Effector memory CD8-positive, alpha-beta T cell (primary cell): ENCODE measurements around the gene TMEM94.

Source experiments
- ATAC-seq: fragments of 150-1000 bp; cut with Tn5 transposase; replicated peaks from 2 replicates; pipeline ENCODE4 v1.10.0; 2021; ENCODE audit warnings: mild to moderate bottlenecking, moderate library complexity
- DNase-seq, 3 experiments: peaks; one replicate each; pipeline ENCODE4 v3.0.0; 2021
- H3K27ac Mint-ChIP-seq, 2 donors: one replicate each; pipeline ENCODE4 v1.8.0; 2022; ENCODE audit warnings: mild to moderate bottlenecking in 2 of 2, mixed read lengths in 2 of 2, moderate library complexity in 2 of 2
- H3K27me3 Mint-ChIP-seq, 2 donors: one replicate each; pipeline ENCODE4 v1.8.0; 2022; ENCODE audit warnings: mixed read lengths in 2 of 2
- H3K36me3 Mint-ChIP-seq: one replicate; pipeline ENCODE4 v1.8.0; 2022; ENCODE audit warnings: mild to moderate bottlenecking, moderate library complexity, mixed read lengths; ENCODE audit not compliant: insufficient read depth
- H3K4me1 Mint-ChIP-seq, 2 donors: one replicate each; pipeline ENCODE4 v1.8.0; 2022; ENCODE audit warnings: low read depth in 2 of 2, mixed read lengths in 2 of 2
- H3K4me3 Mint-ChIP-seq, 2 donors: one replicate each; pipeline ENCODE4 v1.8.0; 2022; ENCODE audit warnings: mild to moderate bottlenecking in 2 of 2, mixed read lengths in 2 of 2, moderate library complexity in 2 of 2
- H3K9me3 Mint-ChIP-seq, 2 donors: one replicate each; pipeline ENCODE4 v1.8.0; 2022; ENCODE audit warnings: mixed read lengths in 2 of 2

Gene TMEM94

GRCh38 chr17:75488693-75489510, 32.5 kb downstream of the TMEM94 start:
- no peak for DNase-seq
- no peaks in the 10 kb centered on the region for H3K27me3 Mint-ChIP-seq
- H3K27ac Mint-ChIP-seq = peak overlapping the region; percentile 96 to 97
- H3K4me1 Mint-ChIP-seq = peaks cover 15 to 22% of the 10 kb centered on the region in 2 donors
- ATAC-seq = no peak
- peaks cover 3% of the 10 kb centered on the region for H3K36me3 Mint-ChIP-seq
- H3K9me3 Mint-ChIP-seq = no peaks in the 10 kb centered on the region
- peak overlapping the region; percentile 50 to 78 for H3K4me3 Mint-ChIP-seq

- peaks cover 3% of the 10 kb centered on the region for H3K36me3 Mint-ChIP-seq
- no peak for DNase-seq
- no peaks in the 10 kb centered on the region for H3K27me3 Mint-ChIP-seq
- H3K4me3 Mint-ChIP-seq = peak overlapping the region in 1 of 2 donors; percentile 21
- no peak for ATAC-seq
- peaks cover 15 to 22% of the 10 kb centered on the region in 2 donors for H3K4me1 Mint-ChIP-seq
- no peaks in the 10 kb centered on the region for H3K9me3 Mint-ChIP-seq
- H3K27ac Mint-ChIP-seq = peak overlapping the region in 1 of 2 donors; percentile 59
Measured at GRCh38 chr17:75489511-75489955, 33.1 kb downstream of the TMEM94 start.

- DNase-seq (no peak), ATAC-seq (no peak)
- peaks cover 15 to 22% of the 10 kb centered on the region in 2 donors for H3K4me1 Mint-ChIP-seq
- H3K27me3 Mint-ChIP-seq = no peaks in the 10 kb centered on the region
- H3K9me3 Mint-ChIP-seq = no peaks in the 10 kb centered on the region
- H3K36me3 Mint-ChIP-seq = peaks cover 6% of the 10 kb centered on the region
- H3K4me3 Mint-ChIP-seq = no peak overlapping the region
- H3K27ac Mint-ChIP-seq = peak overlapping the region in 1 of 2 donors; percentile 59
Measured at GRCh38 chr17:75490173-75490743, 33.8 kb downstream of the TMEM94 start.

- no peak overlapping the region for H3K4me3 Mint-ChIP-seq
- H3K27me3 Mint-ChIP-seq = no peaks in the 10 kb centered on the region
- peaks cover 15 to 22% of the 10 kb centered on the region in 2 donors for H3K4me1 Mint-ChIP-seq
- H3K9me3 Mint-ChIP-seq = no peaks in the 10 kb centered on the region
- H3K27ac Mint-ChIP-seq = peak overlapping the region in 1 of 2 donors; percentile 32
- ATAC-seq (no peak), DNase-seq (no peak)
- peaks cover 6% of the 10 kb centered on the region for H3K36me3 Mint-ChIP-seq
Measured at GRCh38 chr17:75490953-75491649, 34.7 kb downstream of the TMEM94 start.

- no peak for ATAC-seq
- Mint-ChIP-seq H3K27ac (peak overlapping the region in 1 of 2 donors; percentile 32), H3K4me1 (peaks cover 12 to 17% of the 10 kb centered on the region in 2 donors), H3K4me3 (no peak overlapping the region), H3K36me3 (peaks cover 6% of the 10 kb centered on the region), H3K27me3 (no peaks in the 10 kb centered on the region), H3K9me3 (no peaks in the 10 kb centered on the region)
- DNase-seq = no peak
Measured at GRCh38 chr17:75491680-75492079, 35.2 kb downstream of the TMEM94 start.

GRCh38 chr17:75492555-75493168, 36.2 kb downstream of the TMEM94 start:
- DNase-seq = no peak
- peaks cover 6% of the 10 kb centered on the region for H3K36me3 Mint-ChIP-seq
- no peak overlapping the region for H3K4me3 Mint-ChIP-seq
- H3K4me1 Mint-ChIP-seq = peaks cover 2 to 9% of the 10 kb centered on the region in 2 donors
- peak overlapping the region; percentile 38 to 83 for H3K27ac Mint-ChIP-seq
- ATAC-seq = no peak
- no peaks in the 10 kb centered on the region for H3K9me3 Mint-ChIP-seq
- H3K27me3 Mint-ChIP-seq = no peaks in the 10 kb centered on the region

- H3K27ac Mint-ChIP-seq = no peak overlapping the region
- ATAC-seq = no peak
- no peaks in the 10 kb centered on the region for H3K27me3 Mint-ChIP-seq
- no peak overlapping the region for H3K4me3 Mint-ChIP-seq
- peaks cover 0 to 4% of the 10 kb centered on the region in 2 donors for H3K4me1 Mint-ChIP-seq
- H3K36me3 Mint-ChIP-seq = peaks cover 6% of the 10 kb centered on the region
- no peak for DNase-seq
- no peaks in the 10 kb centered on the region for H3K9me3 Mint-ChIP-seq
Measured at GRCh38 chr17:75493476-75494129, 37.2 kb downstream of the TMEM94 start.

GRCh38 chr17:75494326-75494877, 38.0 kb downstream of the TMEM94 start:
- ATAC-seq = no peak
- peaks cover 0 to 2% of the 10 kb centered on the region in 2 donors for H3K4me1 Mint-ChIP-seq
- no peak for DNase-seq
- H3K4me3 Mint-ChIP-seq = no peak overlapping the region
- no peaks in the 10 kb centered on the region for H3K27me3 Mint-ChIP-seq
- H3K27ac Mint-ChIP-seq = peak overlapping the region in 1 of 2 donors; percentile 59
- peaks cover 6% of the 10 kb centered on the region for H3K36me3 Mint-ChIP-seq
- H3K9me3 Mint-ChIP-seq = no peaks in the 10 kb centered on the region

GRCh38 chr17:75496005-75496404, 39.6 kb downstream of the TMEM94 start:
- Mint-ChIP-seq H3K4me3 (no peak overlapping the region), H3K36me3 (peaks cover 6% of the 10 kb centered on the region), H3K9me3 (no peaks in the 10 kb centered on the region), H3K4me1 (peaks cover 0 to 2% of the 10 kb centered on the region in 2 donors), H3K27me3 (no peaks in the 10 kb centered on the region), H3K27ac (no peak overlapping the region)
- DNase-seq (no peak), ATAC-seq (no peak)

GRCh38 chr17:75498039-75498725, 41.7 kb downstream of the TMEM94 start:
- no peak for ATAC-seq
- no peak overlapping the region for H3K27ac Mint-ChIP-seq
- no peak for DNase-seq
- H3K9me3 Mint-ChIP-seq = no peaks in the 10 kb centered on the region
- no peak overlapping the region for H3K4me3 Mint-ChIP-seq
- H3K4me1 Mint-ChIP-seq = peaks cover 0 to 2% of the 10 kb centered on the region in 2 donors
- peaks cover 6% of the 10 kb centered on the region for H3K36me3 Mint-ChIP-seq
- no peaks in the 10 kb centered on the region for H3K27me3 Mint-ChIP-seq

- no peak for DNase-seq
- peaks cover 6% of the 10 kb centered on the region for H3K36me3 Mint-ChIP-seq
- H3K27ac Mint-ChIP-seq = no peak overlapping the region
- H3K4me3 Mint-ChIP-seq = no peak overlapping the region
- H3K9me3 Mint-ChIP-seq = no peaks in the 10 kb centered on the region
- ATAC-seq = no peak
- peaks cover 0 to 2% of the 10 kb centered on the region in 2 donors for H3K4me1 Mint-ChIP-seq
- H3K27me3 Mint-ChIP-seq = no peaks in the 10 kb centered on the region
Measured at GRCh38 chr17:75498726-75499213, 42.3 kb downstream of the TMEM94 start.
